ENCODE data around the gene KCTD1. TPM values are rescaled to one million over a fixed set of nuclear protein-coding genes. Genes with fewer than 3 reads are reported as not detected.

Gene KCTD1
- total RNA-seq, 1 donor from 2014 or later = 1.3 TPM

- no peaks in the 10 kb centered on the region for H3K36me3 ChIP-seq
- H3K27ac ChIP-seq = no peak overlapping the region
- no peaks in the 10 kb centered on the region for H3K9me3 ChIP-seq
- H3K27me3 ChIP-seq = no peaks in the 10 kb centered on the region
- H3K4me1 ChIP-seq = no peaks in the 10 kb centered on the region
- no peak for TF ChIP-seq CTCF (IDR thresholded peaks at IDR 0.05)
- intact Hi-C loops (cut with DNase I) = no loop called here
- H3K4me3 ChIP-seq = no peak overlapping the region
- no peak for DNase-seq (ENCODE audit: low spot score in 2 of 2)
These were observed 128.6 kb downstream of the KCTD1 start for GRCh38 chr18:26419746-26420145.

GRCh38 chr18:26418225-26418624 is 130.1 kb downstream of the KCTD1 start:
- Histone ChIP-seq H3K27ac (no peak overlapping the region), H3K36me3 (no peaks in the 10 kb centered on the region), H3K27me3 (no peaks in the 10 kb centered on the region), H3K4me3 (no peak overlapping the region), H3K9me3 (no peaks in the 10 kb centered on the region), H3K4me1 (no peaks in the 10 kb centered on the region)
- no peak for TF ChIP-seq CTCF (IDR thresholded peaks at IDR 0.05)
- no peak for DNase-seq (ENCODE audit: low spot score in 2 of 2)
- intact Hi-C loops (cut with DNase I) = no loop called here

- Histone ChIP-seq H3K4me1 (no peaks in the 10 kb centered on the region), H3K9me3 (no peaks in the 10 kb centered on the region), H3K4me3 (no peak overlapping the region), H3K27ac (no peak overlapping the region), H3K36me3 (no peaks in the 10 kb centered on the region), H3K27me3 (no peaks in the 10 kb centered on the region)
- DNase-seq (ENCODE audit: low spot score in 2 of 2) = no peak
- no peak for TF ChIP-seq CTCF (IDR thresholded peaks at IDR 0.05)
- intact Hi-C loops (cut with DNase I) = no loop called here
These were observed 131.2 kb downstream of the KCTD1 start for GRCh38 chr18:26417190-26417589.

GRCh38 chr18:26416652-26417150 is 131.7 kb downstream of the KCTD1 start:
- H3K4me3 ChIP-seq = no peak overlapping the region
- intact Hi-C loops (cut with DNase I) = no loop called here
- no peak for TF ChIP-seq CTCF (IDR thresholded peaks at IDR 0.05)
- no peaks in the 10 kb centered on the region for H3K9me3 ChIP-seq
- no peak for DNase-seq (ENCODE audit: low spot score in 2 of 2)
- H3K36me3 ChIP-seq = no peaks in the 10 kb centered on the region
- H3K27me3 ChIP-seq = no peaks in the 10 kb centered on the region
- no peak overlapping the region for H3K27ac ChIP-seq
- H3K4me1 ChIP-seq = no peaks in the 10 kb centered on the region

GRCh38 chr18:26415631-26416030 is 132.7 kb downstream of the KCTD1 start:
- intact Hi-C loops (cut with DNase I) = no loop called here
- Histone ChIP-seq H3K9me3 (no peaks in the 10 kb centered on the region), H3K27me3 (no peaks in the 10 kb centered on the region), H3K36me3 (no peaks in the 10 kb centered on the region), H3K4me1 (no peaks in the 10 kb centered on the region), H3K27ac (no peak overlapping the region), H3K4me3 (no peak overlapping the region)
- no peak for TF ChIP-seq CTCF (IDR thresholded peaks at IDR 0.05)
- DNase-seq (ENCODE audit: low spot score in 2 of 2) = no peak

- intact Hi-C loops (cut with DNase I) = no loop called here
- Histone ChIP-seq H3K9me3 (no peaks in the 10 kb centered on the region), H3K36me3 (no peaks in the 10 kb centered on the region), H3K4me3 (no peak overlapping the region), H3K27ac (no peak overlapping the region), H3K27me3 (no peaks in the 10 kb centered on the region), H3K4me1 (no peaks in the 10 kb centered on the region)
- no peak for TF ChIP-seq CTCF (IDR thresholded peaks at IDR 0.05)
- DNase-seq (ENCODE audit: low spot score in 2 of 2) = no peak
These were observed 133.4 kb downstream of the KCTD1 start for GRCh38 chr18:26414901-26415440.
